Measurements from ENCODE around the gene FHOD3.

FHOD3 gene

DNA sequence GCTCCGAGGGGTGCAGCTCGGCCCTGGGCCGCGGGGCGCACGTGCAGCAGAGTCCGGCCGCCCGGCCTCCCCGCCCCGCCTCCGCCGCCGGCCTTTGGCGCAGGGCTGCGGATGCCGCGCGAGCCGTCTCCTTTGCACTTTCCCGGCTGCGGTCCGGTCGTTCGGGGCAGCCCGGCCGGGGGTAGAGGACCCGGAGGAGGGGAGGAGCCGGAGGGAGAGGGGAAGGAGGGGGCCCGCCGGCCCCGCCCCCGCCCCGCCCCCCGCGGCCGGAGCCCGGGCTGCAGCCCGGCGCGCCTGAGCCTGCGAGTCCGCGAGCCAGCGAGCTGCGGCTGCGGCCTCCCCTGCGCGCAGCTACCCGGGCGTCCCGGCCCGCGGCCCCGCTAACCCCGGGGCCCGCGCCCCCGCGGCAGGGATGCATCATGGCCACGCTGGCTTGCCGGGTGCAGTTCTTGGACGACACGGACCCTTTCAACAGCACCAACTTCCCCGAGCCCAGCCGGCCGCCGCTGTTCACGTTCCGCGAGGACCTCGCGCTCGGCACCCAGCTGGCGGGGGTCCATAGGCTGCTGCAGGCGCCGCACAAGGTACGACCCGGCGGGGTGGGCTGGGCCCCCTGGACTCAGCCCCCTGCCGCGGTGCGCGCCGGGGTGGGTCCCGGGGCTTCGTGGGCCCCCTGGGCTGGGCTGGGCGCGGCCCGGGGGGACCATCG, at the start of gene FHOD3:
Gene FHOD3 (plus strand): TSS at position 297 of the 709 bp plus-strand sequence. CDS start 123 bp downstream, at position 420.
- peak; percentile 67 for DNase-seq

DNA sequence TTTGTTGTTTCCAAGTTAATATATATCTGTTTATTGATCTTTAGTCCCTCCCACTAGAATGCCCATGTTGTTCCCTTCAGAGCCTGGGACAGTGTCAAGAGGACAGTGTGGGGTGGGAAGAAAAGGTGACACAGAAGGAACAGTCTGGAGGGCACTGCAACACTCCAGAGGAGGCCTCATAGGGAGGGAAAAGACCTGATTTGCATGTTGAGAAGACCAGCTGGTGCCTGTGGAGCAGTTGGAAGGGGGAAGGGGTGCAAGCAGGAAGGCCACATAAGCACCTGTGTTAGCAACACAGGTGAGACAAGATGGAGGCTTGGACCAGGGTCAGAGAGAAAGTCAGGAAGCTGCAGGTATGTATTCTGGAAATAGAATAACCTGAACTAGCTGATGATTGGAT, 48.1 kb upstream of the FHOD3 start:
- DNase-seq: no peak

DNA sequence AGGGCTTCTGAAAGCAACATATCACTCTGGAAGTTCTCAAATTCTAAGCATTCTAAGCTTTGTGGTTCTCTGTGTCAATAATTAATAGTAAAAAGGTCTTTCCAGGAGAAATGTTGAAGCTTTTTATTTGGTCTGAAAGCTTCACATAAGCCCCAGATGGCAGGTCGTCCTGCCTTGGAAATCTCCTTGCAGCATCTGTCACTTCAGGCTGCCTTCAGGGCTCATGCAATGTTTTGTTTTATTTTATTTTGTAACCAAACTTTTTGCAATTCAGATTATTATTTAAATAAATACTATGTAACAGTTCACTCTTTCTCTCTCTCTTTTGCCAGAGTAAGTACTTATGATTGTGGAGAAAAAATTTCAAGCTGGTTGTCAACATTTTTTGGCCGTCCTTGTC, 46.7 kb upstream of the FHOD3 start:
- no peak for DNase-seq

DNA sequence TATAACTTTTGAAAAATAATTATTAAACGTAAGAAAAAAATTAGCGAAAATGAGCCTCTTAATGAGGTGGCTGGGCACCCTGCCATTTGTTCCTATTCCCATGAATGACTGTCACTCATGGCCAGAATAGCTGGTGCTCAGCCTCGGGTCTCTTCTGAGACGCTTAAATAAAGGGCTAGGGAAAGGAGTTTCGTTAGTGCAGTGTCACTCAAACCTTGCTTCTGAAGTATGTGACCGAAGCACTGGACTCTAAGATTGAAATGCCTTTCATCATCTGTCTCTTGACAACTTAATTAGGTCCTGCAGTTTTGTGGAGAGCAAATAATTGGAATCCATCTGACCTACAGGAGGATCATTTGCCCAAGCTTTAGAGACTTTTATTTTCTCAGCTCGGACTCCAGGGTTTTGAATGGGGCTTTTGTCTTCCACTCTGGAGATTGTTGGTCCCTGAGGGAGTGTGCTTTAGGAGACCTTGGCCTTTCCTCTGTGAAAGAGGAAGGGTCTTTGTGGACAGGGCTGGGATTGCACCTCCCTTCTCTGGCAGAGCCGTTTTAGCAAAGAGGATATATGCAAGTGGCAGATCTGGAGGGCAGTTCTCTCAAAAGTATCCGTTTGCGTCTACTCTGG, 42.3 kb upstream of the FHOD3 start:
- DNase-seq: no peak

DNA sequence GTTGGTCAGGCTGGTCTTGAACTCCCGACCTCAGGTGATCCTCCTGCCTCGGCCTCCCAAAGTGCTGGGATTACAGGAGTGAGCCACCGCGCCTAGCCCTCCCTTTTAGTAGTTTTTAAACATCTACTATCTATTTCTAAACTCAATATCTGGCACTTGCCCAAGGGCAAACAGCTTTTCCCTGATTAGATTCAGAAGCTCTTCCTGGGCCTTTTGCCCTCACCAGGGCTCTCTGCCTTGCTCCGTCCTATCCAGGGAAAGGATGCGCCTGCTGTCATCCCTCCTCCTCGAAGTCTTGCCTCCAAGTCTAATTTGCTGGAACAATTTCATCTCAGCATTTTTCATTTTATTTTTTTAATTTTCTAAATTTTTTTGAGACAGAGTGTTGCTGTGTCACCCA, 41.4 kb upstream of the FHOD3 start:
- DNase-seq: no peak

DNA sequence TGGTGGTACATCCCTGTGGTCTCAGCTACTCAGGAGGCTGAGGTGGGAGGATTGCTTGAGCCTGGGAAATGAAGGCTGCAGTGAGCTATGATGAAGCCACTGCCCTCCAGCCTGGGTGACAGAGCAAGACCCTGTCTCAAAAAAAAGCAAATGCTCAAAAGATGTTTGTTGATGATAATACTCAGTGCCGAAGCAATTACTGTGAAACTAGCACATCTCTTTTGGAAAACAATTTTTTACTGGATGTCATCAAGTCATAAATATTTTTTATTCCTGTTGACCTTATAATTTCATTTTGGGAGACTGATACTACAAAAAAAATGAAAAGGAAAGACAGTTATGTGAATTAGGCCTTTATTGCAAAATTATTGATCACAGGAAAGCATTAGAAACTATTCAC, 34.5 kb upstream of the FHOD3 start:
- no peak for DNase-seq

DNA sequence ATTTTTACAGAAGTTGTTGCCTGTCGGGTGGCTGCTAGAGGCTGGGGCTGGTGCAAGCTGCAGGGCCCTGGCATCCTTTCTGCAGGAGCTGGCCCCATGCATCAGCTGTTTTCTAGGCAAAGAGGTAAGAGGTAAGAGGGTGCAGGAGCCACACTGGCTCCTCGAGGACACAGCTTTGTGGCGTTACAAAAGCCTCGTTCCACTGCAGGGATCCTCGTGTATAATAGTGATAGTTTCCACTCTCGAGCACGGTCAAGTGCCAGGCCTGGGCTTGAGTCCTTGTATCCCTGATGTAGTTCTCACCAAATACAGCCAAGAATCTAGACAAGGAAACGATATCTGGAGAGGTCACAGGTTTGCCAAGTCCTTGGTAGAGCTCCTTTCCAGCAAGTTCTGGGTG, 33.2 kb upstream of the FHOD3 start:
- DNase-seq: no peak

DNA sequence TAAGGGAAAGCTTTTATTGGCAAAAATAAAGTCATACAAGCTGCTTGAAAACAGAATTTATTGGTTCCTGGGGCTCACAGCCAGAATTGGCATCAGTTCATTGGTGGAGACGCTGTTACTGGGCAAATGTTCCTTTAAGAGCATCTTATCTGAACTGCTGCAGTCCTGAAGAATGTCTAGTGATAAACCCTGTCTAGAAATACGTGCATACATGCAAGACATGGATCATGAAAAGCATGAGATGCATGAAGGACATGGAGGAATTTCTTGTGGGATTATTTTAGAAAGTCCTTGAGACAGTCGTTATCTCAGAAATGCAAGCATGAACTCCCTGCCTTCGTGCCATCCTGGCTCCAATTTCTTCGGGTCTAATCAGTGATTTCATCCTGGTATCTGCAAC, 32.5 kb upstream of the FHOD3 start:
- no peak for DNase-seq

DNA sequence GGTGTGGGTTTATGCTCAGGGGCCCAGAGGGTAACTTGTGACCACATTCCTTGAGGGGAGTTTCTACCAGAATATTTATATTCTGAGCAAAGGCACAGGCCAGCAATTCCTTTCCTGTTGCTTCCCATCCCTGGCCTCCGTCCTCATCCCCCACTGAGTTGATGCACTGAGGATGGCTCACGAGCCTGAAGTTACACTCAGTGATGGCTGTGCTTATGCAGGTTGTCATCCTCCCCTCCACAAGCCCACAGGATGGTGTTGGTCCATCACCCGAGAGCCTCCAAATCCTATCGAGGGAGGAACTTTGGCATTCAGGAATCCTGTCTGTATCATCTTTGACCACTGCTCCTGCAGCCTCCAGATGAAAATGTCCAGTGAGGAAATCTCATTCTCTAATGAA, 28.4 kb upstream of the FHOD3 start:
- no peak for DNase-seq

DNA sequence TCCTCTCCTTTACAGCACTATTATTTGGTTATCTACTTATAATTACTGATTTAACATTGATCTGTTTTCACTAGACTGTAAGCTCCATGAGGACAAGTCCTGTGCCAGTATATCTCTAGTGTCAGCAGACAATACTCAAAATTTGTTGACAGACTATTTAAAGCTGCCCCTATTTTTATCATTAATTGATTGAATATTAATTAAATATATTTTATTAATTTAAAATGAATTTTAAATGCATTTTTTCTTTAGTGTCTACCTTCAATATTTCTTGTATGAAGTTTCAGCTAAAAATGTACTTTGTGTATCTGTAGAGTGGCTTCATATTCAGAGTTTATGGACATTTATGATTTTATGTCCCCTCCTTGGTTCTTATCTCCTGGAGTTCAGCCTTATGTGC, 26.4 kb upstream of the FHOD3 start:
- no peak for DNase-seq

DNA sequence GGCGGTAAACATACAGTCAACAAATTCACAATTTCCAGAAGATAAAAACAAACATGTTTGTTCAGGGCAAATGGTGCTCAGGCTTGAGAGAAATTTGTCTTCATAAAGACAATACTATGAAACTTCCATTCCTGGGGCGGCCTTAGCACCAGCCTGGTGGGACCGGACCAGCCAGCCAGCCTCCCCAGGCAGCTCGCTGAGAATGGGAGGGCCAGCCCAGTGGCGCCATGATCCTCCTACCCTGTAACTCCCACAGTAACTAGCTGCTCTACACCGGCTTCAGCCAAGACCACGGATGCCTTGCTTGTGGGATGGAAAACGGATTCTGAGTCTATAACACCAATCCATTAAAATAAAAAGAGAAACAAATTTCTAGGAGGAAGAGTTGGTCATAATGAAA, 24.2 kb upstream of the FHOD3 start:
- no peak for DNase-seq

DNA sequence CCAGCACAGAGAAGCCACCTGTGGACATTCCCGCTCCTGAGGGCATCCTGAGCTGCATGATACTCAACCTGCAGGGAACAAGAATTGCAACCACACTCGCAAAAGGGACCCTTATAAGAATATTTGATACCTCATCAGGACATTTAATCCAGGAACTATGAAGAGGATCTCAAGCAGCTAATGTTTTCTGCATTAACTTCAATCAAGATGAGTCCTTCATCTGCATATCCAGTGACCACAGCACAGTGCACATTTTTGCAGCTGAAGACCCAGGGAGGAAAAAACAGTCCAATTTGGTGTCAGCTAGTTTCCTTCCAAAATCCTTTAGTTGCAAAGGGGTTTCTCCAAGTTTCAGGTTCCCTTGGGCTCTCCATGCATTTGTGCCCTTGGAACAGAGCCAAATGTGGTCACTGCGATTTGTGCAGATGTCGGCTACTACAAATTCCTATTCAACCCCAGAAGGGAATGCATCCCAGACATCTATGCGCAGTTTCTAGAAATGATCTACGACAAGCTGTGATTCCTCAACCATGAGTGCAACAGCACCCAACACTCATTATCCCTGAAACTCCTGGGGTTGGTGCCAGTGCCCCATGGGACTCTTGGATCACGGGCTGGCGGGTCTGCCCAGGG, 23.3 kb upstream of the FHOD3 start:
- DNase-seq: no peak

DNA sequence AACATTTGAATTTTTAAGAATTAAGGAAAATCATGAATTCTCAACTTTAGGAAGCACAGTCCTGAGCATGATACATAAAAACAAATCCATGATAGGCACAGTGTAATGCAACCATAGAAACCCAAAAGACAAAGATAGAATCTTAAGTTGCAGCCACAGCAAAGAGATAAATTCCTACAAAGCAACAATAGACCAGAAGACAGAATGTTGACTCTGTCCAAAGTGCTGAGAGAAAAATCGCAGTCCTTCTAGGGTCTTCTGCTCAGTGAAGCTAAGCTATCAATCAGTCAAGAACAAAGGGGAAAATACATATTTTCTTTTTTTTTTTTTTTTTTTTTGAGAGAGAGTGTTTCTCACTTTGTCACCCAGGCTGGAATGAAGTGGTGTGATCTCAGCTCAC, 22.0 kb upstream of the FHOD3 start:
- no peak for DNase-seq

DNA sequence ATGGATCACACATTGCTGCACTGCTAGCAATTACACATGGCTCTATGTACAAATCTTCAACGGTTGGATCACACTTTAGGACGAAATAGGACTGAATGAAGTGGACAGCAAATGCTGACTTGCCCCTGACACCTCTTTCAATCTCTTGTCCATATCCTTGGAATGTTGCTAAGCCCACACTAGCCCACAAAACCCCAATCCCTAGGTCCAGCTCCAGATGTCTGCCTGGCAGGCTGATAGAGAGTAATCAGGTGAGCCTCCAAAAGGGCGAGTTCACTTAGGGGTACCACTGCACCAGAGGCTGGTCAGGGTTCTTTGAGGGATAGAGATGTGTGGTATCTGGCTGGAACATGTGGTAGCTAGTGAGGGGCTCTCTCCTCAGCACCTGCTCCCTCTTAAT, 18.5 kb upstream of the FHOD3 start:
- no peak for DNase-seq

DNA sequence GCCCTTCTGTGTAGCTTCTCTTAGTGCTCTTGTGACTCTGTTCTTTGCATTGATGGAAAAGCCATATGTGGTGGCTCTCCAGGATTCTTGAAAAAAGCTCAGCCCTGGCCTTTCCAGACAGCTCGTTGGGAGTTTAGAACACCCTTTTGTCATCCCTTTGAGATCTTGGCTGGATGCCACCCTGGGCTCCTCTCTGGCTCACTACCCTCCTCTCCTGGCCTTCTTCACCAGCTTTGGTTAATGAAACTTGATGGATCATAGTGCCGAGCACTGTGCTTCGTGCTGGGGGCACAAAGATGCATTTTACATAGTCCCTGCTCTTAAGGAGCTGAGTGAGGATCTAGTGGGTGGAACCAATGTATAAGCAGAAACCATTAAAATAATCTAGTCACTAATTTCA, 15.6 kb upstream of the FHOD3 start:
- no peak for DNase-seq

DNA sequence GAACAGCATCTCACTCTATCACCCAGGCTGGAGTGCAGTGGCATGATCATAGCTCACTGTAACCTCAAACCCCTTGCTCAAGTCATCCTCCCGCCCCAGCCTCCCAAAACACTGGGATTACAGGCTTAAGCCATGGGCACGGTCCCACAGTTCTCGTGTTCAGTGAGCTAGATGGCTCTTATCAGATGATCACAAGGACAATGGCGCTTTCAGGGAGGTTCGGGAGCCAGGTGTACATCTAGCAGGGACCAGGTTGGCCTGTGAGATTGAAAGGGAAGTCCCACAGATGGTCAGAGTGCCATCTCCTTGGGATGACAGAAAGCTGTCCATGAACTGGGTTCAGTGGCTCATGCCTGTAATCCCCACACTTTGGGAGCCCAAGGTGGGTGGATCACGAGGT, 14.1 kb upstream of the FHOD3 start:
- DNase-seq: no peak

DNA sequence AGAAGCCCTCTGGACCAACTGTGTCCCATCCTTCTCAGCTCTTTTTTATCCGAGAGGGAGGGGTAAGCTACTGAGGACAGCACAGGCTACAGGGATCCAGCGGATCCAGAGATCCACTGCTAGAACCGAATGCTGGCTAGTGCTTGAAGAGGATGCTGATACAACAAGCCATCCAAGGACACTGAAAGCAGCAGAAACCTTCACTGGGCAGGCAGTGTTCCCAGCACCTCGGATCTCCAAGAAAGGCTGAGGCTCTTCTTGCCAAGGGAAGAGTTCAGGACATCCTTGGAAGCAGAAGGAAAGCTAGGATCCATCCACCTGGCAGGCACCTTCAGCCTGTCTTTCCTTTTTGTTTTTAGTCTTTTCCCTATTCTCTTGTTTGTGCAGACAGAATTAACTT, 13.2 kb upstream of the FHOD3 start:
- DNase-seq: no peak

DNA sequence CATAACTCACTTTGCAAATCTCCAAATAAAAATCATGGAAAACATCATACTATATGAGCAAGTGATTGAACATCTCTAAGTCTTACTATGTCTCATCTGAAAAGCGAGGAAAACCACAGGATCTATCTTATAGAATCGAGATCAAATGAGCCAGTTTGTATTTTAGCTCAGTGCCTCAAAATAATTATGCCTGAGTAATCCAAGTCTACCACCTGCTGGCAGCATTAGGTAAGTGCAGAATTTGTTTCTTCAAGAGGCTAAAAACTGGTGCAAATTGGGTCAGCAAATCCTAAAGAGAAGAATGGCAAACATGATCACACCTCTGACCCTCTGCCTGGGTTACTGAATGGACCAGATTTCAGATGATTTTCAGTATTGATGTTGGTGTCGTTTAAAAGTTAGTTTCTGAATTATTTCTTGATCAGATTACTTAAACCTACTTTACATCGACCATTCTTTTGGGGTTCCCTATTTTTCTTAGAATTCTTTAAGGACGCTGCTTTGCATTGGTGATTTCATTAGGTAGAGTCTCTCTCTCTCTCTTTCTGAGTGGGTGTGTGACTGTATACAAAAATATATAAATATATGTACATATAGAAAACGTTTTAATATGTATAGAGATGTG, 12.7 kb upstream of the FHOD3 start:
- peak; percentile 73 for DNase-seq

DNA sequence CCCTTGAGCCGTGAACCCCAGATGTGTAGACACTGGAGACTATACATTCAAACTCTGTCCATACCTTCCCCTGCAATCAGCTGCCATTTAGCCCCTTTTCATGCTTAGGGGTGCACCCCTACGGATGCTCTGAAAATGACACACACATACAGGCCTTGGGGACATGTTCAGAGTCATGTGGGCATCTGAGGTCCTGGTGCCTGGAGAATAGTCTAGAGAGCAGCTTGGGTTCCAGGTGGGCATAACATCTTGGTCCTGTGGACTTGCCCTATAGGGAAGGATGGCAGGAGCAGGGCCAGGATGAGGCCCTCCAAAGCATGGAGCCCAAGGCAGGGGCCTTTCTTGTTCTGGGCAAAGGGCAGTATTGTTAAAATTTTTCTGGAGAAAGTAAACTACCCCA, 9.9 kb upstream of the FHOD3 start:
- DNase-seq: no peak

DNA sequence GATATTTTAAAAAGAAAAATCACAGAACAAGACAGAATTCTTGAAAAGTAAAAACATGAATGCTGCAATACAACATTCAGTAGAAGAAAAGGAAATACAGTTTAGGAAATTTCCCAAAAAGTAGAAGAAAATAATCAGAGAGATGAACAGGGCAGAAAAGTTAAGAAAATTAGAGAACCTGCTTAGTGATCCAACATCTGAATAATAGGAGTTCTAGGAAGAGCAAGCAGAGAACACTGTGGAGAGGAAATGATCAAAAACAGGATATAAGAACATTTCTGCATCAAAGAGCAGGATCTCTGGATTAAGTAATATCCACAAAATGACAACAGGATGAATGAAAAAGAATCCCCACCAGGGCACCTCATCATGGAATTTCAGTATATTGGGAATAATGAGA, 8.8 kb upstream of the FHOD3 start:
- no peak for DNase-seq

DNA sequence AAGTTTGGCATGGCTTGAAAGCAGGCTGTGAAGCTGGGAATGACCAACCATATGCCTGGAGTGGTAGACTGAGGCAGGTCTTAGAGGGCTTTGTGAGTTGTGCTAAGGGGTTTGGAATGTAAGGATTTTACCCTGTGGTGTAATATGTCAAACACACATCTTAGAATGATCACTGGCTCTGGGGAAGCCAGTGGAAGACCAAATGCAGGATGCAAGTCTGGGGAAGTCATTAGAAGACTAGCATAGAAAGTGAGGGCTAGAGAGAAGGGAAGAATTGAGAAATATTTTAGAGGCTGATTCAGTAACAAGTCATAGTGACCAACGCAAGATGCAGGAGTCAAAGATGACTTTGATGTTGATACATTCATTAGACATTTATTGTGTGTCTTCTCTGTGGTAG, 3.5 kb upstream of the FHOD3 start:
- DNase-seq: no peak

DNA sequence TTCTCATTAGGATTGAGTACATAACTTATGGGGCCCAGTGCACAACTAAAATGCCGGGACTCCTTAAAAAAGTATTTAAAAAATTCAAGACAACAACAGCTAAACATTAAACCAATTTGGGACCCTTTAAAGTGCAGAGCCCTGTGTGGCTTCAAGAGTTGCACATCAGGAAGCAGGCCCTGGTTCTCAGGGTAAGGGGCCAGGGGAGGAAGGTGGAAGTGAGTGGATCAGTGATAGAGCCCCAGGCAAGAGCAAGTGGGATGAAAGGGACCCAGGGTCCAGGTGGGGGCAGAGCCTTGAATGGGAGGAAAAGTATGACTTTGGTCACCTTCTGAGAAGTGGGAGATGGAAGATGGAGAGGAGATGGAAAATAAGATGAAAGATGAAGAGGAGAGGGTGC, 2.3 kb upstream of the FHOD3 start:
- no peak for DNase-seq

DNA sequence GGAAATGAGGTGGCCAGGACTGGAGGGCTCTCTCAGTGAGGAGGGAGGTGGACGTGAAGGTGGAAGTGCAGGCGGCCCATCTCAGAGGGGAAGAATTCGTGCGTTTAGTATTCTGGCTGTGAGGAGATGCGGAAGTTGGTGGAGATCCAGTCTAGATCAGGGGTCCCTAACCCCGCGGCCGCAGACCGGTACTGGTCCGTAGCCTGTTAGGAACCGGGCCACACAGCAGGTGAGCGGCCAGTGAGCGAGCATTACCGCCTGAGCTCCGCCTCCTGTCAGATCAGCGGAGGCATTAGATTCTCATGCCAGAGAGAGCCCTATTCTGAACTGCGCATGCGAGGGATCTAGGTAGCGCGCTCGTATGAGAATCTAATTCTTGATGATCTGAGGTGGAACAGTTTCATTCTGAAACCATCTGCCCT, 1.6 kb upstream of the FHOD3 start:
- peak; percentile 8 for DNase-seq

Data from NCI-H1092 treated with DMSO at 0.1 percent for 48 hours (cell line).